ENCODE data around the gene UBB. TPM values are rescaled to one million over a fixed set of nuclear protein-coding genes. Genes with fewer than 3 reads are reported as not detected.
"Not testable (repeated sequence)": the region's sequence is repeated elsewhere in the genome, so short reads cannot be mapped to it uniquely, and the experiment has no call there.

UBB gene
- total RNA-seq, 1 experiment from 2014 or later: 1,609 TPM

DNA sequence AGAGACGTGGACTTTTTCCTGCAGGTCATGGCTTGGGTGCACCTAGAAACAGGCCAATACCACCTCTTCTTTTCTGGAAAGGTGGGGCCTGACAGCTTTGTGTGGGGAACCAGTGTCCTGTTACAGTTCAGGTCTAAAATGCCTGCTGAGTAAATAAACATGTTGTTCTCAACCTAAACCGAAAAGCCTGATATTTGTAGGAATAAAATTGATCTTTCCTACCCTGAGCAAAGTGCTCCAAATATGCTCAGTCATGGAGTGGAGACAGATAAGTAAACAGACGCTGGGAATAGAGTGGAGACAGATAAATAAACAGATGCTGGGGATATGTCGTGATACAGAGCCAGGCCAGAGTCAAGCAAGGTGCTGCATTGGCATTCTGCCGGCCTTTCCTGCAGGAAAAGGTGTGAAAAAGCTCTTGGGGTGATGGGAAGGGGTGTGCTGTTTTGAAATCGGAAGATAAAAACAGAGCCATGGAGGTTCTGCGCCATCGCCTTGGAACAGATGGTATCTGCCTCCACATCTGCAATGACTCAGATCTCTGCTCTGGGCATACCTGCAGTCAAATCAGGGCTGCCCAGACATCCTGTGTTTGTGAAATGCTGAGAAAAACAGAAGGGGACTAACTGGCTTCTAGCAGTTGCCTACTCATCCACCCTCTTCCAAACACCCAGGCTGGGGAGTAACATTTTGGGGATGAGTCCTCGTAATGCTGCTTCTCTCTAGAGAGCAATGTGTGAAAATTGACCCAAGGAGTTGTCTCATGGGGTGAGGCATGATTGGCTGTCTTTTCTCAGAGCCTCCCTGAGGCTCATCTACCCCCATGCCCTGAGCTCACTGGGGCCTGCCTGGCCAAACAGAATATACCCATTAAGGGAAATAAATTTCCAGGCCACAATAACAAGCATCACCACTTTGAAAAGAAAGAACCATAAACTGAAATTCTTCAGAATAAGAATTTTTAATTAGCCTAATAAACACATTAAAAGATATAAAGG lies 17.7 kb downstream of the UBB start:
- no peak overlapping the region for H2AK5ac ChIP-seq (ENCODE audit: insufficient read length, low read length)
- DNase-seq: no peak
- H4K5ac ChIP-seq (ENCODE audit: insufficient read length, low read depth, low read length): no peak overlapping the region
- H3T11ph ChIP-seq (ENCODE audit: low read length): no peak overlapping the region
- H3K9me3 ChIP-seq (ENCODE audit: control insufficient read depth, low read depth, low read length): no peaks in the 10 kb centered on the region
- H4K8ac ChIP-seq (replicated peaks; ENCODE audit: insufficient read length, low read depth, low read length): no peak overlapping the region
- no CpG with 5 or more reads among the region's 9 CpGs for WGBS (ENCODE audit: extremely low coverage, insufficient read length, low lambda C conversion rate)
- Mint-ChIP-seq H3K4me3 (peak overlapping the region in 1 of 2 experiments; percentile 10; a peak in 2 of 5 replicates), H3K27me3 (ENCODE audit: low read depth) (no peaks in the 10 kb centered on the region), H3K27ac (peak overlapping the region; percentile 35 to 94 (median 50); a peak in 6 of 7 replicates), H3K36me3 (ENCODE audit: insufficient read depth in 1 of 3, low read depth in 3 of 3) (peaks cover 0 to 1% (median 0%) of the 10 kb centered on the region in 3 experiments; a peak in 1 of 7 replicates), H3K9me3 (no peaks in the 10 kb centered on the region), H3K4me1 (peaks cover 12 to 21% of the 10 kb centered on the region in 2 experiments)
- no peak overlapping the region for H3K4me2 ChIP-seq (ENCODE audit: insufficient read depth, insufficient read length, low read length)
- no peak overlapping the region for H3K14ac ChIP-seq (ENCODE audit: insufficient read depth, low read length)
- no peak overlapping the region for H2BK120ac ChIP-seq (ENCODE audit: low read depth, low read length, poor library complexity, severe bottlenecking)
- peak overlapping the region; percentile 40 for H2AFZ ChIP-seq (ENCODE audit: low read length)
- H3K23me2 ChIP-seq (ENCODE audit: insufficient read length, low read depth, low read length, poor library complexity, severe bottlenecking): no peaks in the 10 kb centered on the region
- H4K20me1 ChIP-seq (ENCODE audit: control insufficient read depth, insufficient read depth, insufficient read length): no peaks in the 10 kb centered on the region
- no peak overlapping the region for H2BK15ac ChIP-seq (ENCODE audit: low read depth, low read length)
- no peak overlapping the region for H2BK20ac ChIP-seq (ENCODE audit: low read depth, low read length, poor library complexity, severe bottlenecking)
- no peak overlapping the region for H3K18ac ChIP-seq (ENCODE audit: insufficient read length, low read depth, low read length)
- no peaks in the 10 kb centered on the region for H3K79me2 ChIP-seq (ENCODE audit: insufficient read depth, low read length)
- H3K27me3 ChIP-seq (ENCODE audit: insufficient read depth, low read length): no peaks in the 10 kb centered on the region
- no peak overlapping the region for H4K91ac ChIP-seq (ENCODE audit: insufficient read length, low read depth, low read length)
- H3K9ac ChIP-seq (ENCODE audit: extremely low read depth, insufficient read length, low read length): no peak overlapping the region
- no peaks in the 10 kb centered on the region for H3K79me1 ChIP-seq (ENCODE audit: insufficient read depth, low read depth, low read length, poor library complexity, severe bottlenecking)
- H3K23ac ChIP-seq (ENCODE audit: insufficient read length, low read depth, low read length): no peak overlapping the region
- no peak overlapping the region; the same call in 1 of the 2 replicates for H3K4ac ChIP-seq (ENCODE audit: low read depth, low read length)
- H2BK12ac ChIP-seq (ENCODE audit: insufficient read length, low read depth, low read length): no peak overlapping the region
- H3K4me1 ChIP-seq (ENCODE audit: insufficient read depth, low read length): no peaks in the 10 kb centered on the region
- TF ChIP-seq, protein P1, sequence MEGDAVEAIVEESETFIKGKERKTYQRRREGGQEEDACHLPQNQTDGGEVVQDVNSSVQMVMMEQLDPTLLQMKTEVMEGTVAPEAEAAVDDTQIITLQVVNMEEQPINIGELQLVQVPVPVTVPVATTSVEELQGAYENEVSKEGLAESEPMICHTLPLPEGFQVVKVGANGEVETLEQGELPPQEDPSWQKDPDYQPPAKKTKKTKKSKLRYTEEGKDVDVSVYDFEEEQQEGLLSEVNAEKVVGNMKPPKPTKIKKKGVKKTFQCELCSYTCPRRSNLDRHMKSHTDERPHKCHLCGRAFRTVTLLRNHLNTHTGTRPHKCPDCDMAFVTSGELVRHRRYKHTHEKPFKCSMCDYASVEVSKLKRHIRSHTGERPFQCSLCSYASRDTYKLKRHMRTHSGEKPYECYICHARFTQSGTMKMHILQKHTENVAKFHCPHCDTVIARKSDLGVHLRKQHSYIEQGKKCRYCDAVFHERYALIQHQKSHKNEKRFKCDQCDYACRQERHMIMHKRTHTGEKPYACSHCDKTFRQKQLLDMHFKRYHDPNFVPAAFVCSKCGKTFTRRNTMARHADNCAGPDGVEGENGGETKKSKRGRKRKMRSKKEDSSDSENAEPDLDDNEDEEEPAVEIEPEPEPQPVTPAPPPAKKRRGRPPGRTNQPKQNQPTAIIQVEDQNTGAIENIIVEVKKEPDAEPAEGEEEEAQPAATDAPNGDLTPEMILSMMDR (conservative IDR thresholded peaks at IDR 0.05): no peak
- no peak overlapping the region for H3K27ac ChIP-seq (ENCODE audit: insufficient read length, low read depth, low read length)
- H2BK5ac ChIP-seq (ENCODE audit: insufficient read length, low read length): no peak overlapping the region
- H3K56ac ChIP-seq (ENCODE audit: insufficient read length, low read depth, low read length): no peak overlapping the region

DNA sequence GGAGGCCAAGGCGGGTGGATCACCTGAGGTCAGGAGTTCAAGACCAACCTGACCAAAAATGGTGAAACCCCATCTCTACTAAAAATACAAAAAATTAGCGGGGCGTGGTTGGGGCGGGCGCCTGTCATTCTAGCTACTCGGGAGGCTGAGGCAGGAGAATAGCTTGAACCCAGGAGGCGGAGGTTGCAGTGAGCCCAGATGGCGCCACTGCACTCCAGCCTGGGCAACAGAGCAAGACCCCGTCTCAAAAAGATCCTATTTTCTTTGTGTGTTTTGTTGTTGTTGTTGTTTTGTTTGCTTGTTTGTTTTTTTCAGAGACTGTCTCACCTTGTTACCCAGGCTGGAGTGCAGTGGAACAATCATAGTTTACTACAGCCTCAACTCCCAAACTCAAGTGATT lies 23.0 kb downstream of the UBB start:
- H3K4me1 Mint-ChIP-seq: peaks cover 5 to 15% of the 10 kb centered on the region in 2 experiments
- H3K4me2 ChIP-seq (ENCODE audit: insufficient read depth, insufficient read length, low read length): not testable (repeated sequence)

More for the DNA sequence above, 23.0 kb downstream of the UBB start:
- H2BK20ac ChIP-seq (ENCODE audit: low read depth, low read length, poor library complexity, severe bottlenecking); H2AFZ ChIP-seq (ENCODE audit: low read length); H3K27me3 ChIP-seq (ENCODE audit: insufficient read depth, low read length); H3K23me2 ChIP-seq (ENCODE audit: insufficient read length, low read depth, low read length, poor library complexity, severe bottlenecking); H3K4me1 ChIP-seq (ENCODE audit: insufficient read depth, low read length); H2BK12ac ChIP-seq (ENCODE audit: insufficient read length, low read depth, low read length); H2AK5ac ChIP-seq (ENCODE audit: insufficient read length, low read length); H3K27ac Mint-ChIP-seq; H3K36me3 Mint-ChIP-seq (ENCODE audit: insufficient read depth in 1 of 3, low read depth in 3 of 3); H3K18ac ChIP-seq (ENCODE audit: insufficient read length, low read depth, low read length); H3K56ac ChIP-seq (ENCODE audit: insufficient read length, low read depth, low read length); DNase-seq; H4K91ac ChIP-seq (ENCODE audit: insufficient read length, low read depth, low read length); H4K8ac ChIP-seq (replicated peaks; ENCODE audit: insufficient read length, low read depth, low read length); H4K5ac ChIP-seq (ENCODE audit: insufficient read length, low read depth, low read length); H3K27ac ChIP-seq (ENCODE audit: insufficient read length, low read depth, low read length); H3K4ac ChIP-seq (ENCODE audit: low read depth, low read length); H3K23ac ChIP-seq (ENCODE audit: insufficient read length, low read depth, low read length); H3K4me3 Mint-ChIP-seq; H3K9ac ChIP-seq (ENCODE audit: extremely low read depth, insufficient read length, low read length); H3K9me3 ChIP-seq (ENCODE audit: control insufficient read depth, low read depth, low read length); H3K27me3 Mint-ChIP-seq (ENCODE audit: low read depth); H2BK5ac ChIP-seq (ENCODE audit: insufficient read length, low read length); H2BK120ac ChIP-seq (ENCODE audit: low read depth, low read length, poor library complexity, severe bottlenecking); H3K79me1 ChIP-seq (ENCODE audit: insufficient read depth, low read depth, low read length, poor library complexity, severe bottlenecking); H3T11ph ChIP-seq (ENCODE audit: low read length); H2BK15ac ChIP-seq (ENCODE audit: low read depth, low read length); H3K79me2 ChIP-seq (ENCODE audit: insufficient read depth, low read length); H3K14ac ChIP-seq (ENCODE audit: insufficient read depth, low read length); H3K9me3 Mint-ChIP-seq; H4K20me1 ChIP-seq (ENCODE audit: control insufficient read depth, insufficient read depth, insufficient read length): not testable (repeated sequence)
- no CpG with 5 or more reads among the region's 9 CpGs for WGBS (ENCODE audit: extremely low coverage, insufficient read length, low lambda C conversion rate)
